ENCODE measurements around the gene UGT1A7. TPM values are rescaled to one million over a fixed set of nuclear protein-coding genes. Genes with fewer than 3 reads are reported as not detected.

UGT1A7 gene
- total and polyA plus RNA-seq, 9 of the 15 experiments (the other 6 are each of a cell fraction or from before 2014, with no cell fraction given) = not detected

- TF ChIP-seq ATF2 (CRISPR knock-in tag; IDR thresholded peaks at IDR 0.05) (no peak), DEAF1 (CRISPR knock-in tag; IDR thresholded peaks at IDR 0.05) (no peak), MTA1 (IDR thresholded peaks at IDR 0.05; ENCODE audit: borderline replicate concordance) (peak; percentile 56; the same call in 1 of the 2 replicates), BACH1 (tag; IDR thresholded peaks at IDR 0.05) (peak; percentile 96), THRAP3 (IDR thresholded peaks at IDR 0.05; ENCODE audit: borderline replicate concordance) (no peak), TAF15 (IDR thresholded peaks at IDR 0.05; ENCODE audit: low read depth, low read length) (no peak), CUX1 (CRISPR knock-in tag; IDR thresholded peaks at IDR 0.05) (no peak), KAT2B (IDR thresholded peaks at IDR 0.05; ENCODE audit: low read depth, low read length) (no peak), NFXL1 (CRISPR knock-in tag; IDR thresholded peaks at IDR 0.05) (no peak), ZBTB33 (CRISPR knock-in tag; IDR thresholded peaks at IDR 0.05) (no peak), ZNF639 (CRISPR knock-in tag; conservative IDR thresholded peaks at IDR 0.05 in 1 of 2, IDR thresholded peaks at IDR 0.05 in 1 of 2) (0 out of 4 replicates have a peak, but pooled peaks of 1 of the 2 experiments have one; percentile 54), TCF3 (CRISPR knock-in tag; IDR thresholded peaks at IDR 0.05) (no peak), ZNF586 (CRISPR knock-in tag; conservative IDR thresholded peaks at IDR 0.05) (no peak)
Observed at GRCh38 chr2:233700028-233700635, 18.4 kb downstream of the UGT1A7 start (continued).
